HG03571 (cell line): ENCODE data around the gene LTBP2.

Source experiments
- ATAC-seq: cut with Tn5 transposase; IDR thresholded peaks from one replicate; pipeline ENCODE4 v1.9.1; 2021; ENCODE audit not compliant: unreplicated experiment

LTBP2 gene

DNA sequence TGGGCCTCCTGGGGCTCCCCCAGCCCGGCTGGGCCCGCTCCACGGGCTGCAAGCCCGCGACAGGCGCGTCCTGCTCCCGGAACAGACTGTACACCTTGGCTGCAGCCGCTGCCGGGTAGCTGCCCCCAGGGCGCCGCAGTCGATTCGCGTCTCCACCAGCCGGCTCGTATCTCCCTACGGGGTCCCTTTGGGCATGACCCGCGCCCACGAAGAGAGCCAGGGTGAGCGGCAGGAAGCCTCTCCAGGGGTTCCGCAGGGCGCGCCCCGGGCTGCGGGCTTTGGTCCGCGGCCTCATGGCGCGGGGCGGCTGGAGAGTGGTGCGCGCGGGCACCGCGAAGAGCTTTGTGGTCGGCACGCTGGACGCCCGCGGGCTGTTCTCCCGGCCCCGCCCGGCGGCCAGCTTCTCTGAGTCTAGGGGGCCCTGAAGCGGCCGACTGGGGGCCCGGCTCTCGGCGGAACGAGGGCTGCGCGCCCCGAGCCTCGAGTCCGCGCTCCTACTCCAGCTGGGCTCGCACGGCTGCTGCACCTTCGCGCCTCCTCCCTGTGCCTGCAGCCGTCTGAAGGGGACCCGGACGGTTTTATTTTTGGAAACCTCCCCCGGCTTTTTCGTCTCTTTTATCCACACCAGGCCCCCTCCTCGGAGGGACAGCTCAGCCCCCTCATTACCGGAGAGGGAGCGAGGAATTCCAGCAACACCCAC is at the start of gene LTBP2:
Gene LTBP2, minus strand, starts transcription at position 588 of the 700 bp plus-strand sequence. Its CDS starts 293 bp downstream, at position 295.
- ATAC-seq, result no peak

DNA sequence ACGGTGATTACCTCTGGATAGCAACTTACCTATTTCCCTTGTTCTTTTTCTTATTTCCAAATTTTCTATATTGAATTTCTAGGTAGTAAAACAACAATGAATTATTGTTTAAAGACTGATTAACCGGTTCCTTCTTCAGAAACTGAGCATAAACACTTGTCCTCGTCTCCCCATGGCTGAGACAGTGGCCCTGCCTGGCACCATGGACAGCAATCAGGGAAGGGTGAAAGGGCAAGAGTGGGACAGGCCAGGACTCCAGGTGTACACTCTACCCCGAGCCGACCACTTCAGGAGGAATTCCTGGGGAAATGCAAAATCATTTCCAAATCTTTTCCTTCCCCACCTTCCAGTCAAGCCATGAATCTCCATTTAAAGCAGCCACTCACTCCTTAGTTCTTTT is 48.8 kb upstream of the LTBP2 start:
- no peak for ATAC-seq

DNA sequence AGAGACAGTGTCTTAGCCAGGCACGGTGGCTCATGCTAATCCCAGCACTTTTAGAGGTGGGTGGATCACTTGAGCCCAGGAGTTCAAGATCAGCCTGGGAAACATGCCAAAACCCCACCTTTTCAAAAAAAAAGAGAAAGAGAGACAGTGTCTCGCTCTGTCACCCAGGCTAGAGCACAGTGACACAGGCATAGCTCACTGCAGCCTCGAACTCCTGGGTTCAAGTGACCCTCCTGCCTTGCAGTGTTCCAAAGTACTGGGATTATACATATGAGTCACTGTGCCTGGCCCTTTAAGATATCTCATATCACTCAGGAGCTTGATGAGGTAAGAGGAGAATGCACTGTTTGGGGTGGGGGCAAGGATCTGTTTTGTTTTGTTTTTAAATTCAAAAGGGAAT is 48.1 kb upstream of the LTBP2 start:
- ATAC-seq, result no peak

DNA sequence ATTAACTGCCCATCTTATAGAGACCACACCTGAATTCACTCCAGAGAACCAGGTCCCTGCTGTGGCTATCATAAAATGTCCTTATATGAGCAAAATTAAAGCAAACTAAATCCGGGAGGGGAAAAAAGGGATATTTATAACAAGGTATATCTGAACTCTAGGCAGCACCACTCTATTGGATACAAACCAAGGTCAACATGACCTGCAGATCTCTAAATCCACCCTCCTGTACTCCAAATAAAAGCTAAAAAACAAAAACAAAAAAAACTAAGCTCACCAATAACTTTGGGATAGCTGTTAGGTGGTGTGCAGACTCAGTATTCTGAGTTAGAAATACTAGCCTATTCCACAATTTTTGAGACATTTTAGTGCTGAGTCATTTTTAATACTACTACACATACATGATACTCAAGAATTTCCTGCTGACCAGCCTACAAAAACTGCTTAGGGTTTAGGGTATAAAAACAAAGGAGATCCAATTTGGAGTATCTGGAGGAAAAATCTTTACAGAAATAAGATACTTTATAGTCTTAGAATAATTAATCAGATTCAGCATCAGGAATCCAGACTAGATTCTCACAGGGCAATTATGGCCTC is 46.6 kb upstream of the LTBP2 start:
- ATAC-seq, result no peak

- ATAC-seq, result no peak
Observed at GRCh38 chr14:74656964-74657363, 44.9 kb upstream of the LTBP2 start.

DNA sequence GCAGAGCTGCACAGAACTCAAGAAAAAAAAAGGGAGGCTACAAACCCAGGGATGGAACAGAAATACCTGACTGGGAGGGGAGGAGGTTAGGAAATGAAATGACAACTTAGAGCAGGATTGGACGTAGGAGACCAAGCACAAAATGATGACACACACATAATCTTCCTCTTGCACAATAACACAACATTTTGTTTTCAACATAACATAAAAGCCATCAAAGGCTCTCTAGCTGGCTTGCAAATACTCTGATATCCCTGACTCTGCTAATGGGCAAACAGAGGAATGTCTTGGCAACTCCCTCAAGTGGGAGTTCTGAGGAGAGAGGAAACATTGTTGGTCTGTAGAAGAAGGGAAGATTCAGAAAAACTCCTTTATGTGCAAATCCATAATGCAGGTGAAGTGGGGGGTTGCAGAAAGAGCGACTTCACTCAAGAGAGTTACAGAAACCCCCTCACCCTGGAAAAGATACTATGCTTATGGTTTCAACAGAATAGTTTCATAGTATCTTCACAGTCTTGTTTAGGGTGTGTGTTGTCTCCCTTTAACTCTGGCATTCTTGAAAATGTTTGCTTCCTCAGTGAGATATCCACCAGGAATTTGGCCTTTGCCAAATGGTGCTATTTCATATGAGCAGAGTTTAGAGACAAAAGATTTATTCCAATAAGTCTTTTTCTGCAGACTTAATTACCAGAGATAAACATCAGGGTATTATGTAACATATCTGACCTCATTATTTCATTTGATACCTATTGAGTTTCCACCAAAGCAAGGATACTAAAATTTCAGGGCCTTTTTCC is 43.8 kb upstream of the LTBP2 start:
- ATAC-seq, result no peak

DNA sequence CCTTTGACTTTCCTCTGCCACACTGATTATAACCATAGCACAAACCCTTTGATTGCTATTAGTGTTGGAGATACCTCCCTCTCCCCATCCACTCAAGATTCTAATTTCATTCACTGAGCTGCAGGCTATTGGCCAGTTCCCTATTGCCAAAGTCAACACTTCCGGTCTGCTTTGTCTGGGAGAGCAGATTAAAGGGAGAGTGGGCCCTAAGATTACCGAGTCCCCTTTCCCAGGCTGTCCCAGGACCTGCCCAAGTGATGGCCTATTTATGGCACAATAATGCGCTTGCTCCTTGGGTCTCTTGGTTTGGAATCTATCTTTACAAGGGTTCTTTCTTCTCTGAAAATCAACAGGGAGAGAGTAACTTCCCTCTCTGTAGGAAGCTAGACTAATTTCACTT is 42.9 kb upstream of the LTBP2 start:
- no peak for ATAC-seq

- ATAC-seq, result no peak
Observed at GRCh38 chr14:74653386-74654138, 41.5 kb upstream of the LTBP2 start.

GRCh38 chr14:74652541-74652940 is 40.5 kb upstream of the LTBP2 start:
- ATAC-seq, result no peak

GRCh38 chr14:74650927-74651686 is 39.1 kb upstream of the LTBP2 start:
- no peak for ATAC-seq

- ATAC-seq, result no peak
Observed at GRCh38 chr14:74649673-74650072, 37.6 kb upstream of the LTBP2 start.

DNA sequence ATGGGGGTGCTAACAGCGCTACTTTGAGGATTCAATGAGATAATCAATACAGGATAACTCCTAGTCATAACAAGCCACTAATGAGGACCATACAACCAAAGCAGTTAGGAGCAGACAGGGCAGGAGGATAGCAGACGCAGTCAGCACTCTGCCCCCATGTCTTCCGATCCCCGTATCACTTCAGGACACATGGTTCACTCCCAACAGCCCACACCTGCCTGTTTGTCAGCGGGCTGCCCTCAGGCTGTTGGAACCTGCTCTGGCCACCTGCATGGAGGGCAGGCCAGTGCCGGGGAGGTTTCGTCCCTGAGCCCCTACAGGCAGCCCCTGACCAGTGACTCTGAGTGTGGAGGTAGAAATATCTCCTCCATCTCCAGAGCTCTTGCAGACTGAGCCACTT is 37.1 kb upstream of the LTBP2 start:
- ATAC-seq, result no peak

- no peak for ATAC-seq
Observed at GRCh38 chr14:74648601-74649000, 36.6 kb upstream of the LTBP2 start.

DNA sequence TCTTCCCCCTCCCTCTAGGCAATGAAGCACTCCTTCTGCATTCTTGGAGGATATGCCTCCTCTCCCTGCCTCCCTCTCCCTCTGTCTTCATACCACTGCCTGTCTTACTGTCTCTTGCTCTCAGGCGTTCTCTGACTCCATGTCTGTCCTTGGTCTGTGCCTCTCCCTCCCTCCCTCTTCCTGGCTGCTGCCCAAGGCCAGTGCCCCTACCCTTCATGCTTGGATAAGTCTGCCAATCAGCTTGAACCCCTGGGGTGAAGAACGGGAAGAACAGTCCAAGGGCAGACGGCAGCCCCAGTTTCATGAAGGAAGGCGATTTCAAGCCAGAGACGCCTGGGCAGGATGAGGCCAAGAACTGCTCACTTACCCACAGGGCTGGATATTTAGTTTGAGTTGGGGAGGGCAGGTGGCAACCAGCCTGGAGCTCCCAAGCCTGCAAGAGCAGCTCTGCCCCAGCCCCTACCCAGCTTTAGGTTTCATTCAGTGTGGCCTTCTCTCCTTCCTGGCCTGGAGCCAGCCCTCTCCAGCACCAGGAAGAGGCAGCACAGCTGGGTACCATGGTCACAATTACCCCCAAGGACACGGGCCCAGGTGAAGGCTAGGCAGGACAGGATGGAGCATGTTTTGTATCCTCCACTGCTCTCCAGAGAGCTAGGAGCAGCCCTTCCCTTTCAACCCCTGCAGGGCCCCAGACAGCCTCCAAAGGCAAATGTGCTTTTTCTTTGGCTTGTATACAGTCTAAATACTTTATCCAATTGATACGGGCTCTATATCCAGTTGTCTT is 35.8 kb upstream of the LTBP2 start:
- ATAC-seq, result no peak

DNA sequence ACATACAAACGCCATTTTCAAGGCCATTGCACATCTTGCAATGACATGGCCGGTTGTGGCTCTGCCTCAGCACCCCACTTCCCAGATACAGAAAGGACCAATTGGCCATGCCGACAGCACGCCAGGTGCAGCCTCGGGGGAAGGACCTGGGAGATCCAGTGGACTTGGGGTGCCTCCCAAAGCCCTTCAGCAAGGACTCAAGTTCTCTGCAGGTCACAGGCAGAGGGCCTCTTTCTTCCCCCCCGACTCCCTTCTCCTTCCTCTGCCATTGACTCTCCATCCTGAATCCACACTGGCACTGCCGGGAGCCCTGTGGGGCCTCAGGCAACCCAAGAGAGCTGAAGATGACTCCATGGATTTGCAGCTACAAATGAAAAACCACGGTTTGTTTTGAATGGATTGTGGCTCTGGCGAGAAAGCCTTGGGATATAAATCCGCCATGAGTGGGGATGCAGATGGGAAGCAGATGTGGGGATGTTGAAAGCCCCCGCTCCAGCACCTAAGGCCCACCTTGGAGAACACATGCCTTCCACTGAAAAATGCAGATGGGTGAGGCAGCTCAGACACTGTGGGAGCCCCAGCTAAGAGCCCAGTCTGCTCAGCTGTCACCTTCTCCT is 35.1 kb upstream of the LTBP2 start:
- no peak for ATAC-seq

DNA sequence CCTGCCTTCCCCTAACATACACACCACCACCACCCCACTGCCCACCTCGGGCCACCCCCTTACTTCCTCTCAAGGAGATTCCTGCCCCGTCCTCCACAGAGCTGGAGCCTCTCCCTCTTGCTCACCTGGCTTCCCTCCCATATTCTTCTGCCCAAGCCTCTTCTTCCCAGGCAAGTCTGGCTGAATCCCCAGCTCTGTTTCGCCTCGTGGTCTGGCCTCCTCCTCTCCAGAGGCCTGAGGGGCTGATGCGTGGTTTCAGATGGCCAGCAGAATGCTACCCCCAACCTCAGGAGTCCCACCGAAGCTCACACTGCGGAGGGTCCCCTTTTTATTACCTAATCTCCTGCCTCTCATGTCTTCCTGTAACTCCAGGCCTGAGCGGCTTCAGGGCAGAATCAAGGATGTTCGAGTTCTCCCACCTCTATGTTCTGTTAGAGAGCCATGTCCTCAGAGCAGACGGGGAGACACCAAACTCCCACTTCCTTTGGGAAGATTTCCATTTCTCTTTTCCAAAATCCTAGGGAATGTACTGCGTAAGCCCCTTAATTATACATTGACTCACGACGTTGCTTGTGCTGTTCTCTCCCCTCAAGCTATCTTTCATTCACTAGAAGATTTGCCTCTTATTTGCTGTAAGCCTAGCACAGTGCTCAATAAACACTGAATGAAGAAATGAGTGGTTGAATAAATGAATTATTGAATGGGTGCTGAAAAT is 33.9 kb upstream of the LTBP2 start:
- no peak for ATAC-seq

DNA sequence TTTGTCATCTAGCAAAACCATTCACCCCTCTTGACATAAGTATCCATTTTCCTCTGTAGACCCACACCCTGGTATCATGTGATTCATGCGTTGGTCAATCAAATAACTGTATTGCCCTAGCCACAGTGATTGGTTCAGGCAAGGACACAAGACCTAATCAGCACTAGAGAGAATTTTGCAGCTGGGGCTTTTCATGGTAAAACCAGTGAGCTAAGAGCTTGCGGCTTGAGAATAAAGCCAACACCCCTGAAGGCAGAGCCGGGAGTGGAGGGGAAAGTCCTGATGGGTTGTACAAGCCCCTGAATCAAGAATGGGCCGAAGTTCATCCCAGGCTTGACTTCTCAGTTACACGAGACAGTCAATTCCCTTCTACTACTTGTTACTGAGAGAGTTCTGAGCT is 33.2 kb upstream of the LTBP2 start:
- ATAC-seq, result no peak

GRCh38 chr14:74641601-74642391 is 29.8 kb upstream of the LTBP2 start:
- ATAC-seq, result no peak
